Measurements from ENCODE around the gene ZNF385A. TPM values are rescaled to one million over a fixed set of nuclear protein-coding genes. Genes with fewer than 3 reads are reported as not detected.

The ZNF385A gene
- total RNA-seq, 1 experiment from 2014 or later = 5.7 TPM

- Mint-ChIP-seq H3K4me3 (no peak overlapping the region), H3K4me1 (peaks cover 80 to 84% of the 10 kb centered on the region in 2 experiments), H3K27ac (no peak overlapping the region), H3K27me3 (ENCODE audit: low read depth) (peaks cover 19% of the 10 kb centered on the region), H3K9me3 (no peaks in the 10 kb centered on the region), H3K36me3 (ENCODE audit: insufficient read depth in 1 of 3, low read depth in 3 of 3) (peaks cover 0 to 1% (median 0%) of the 10 kb centered on the region in 3 experiments; a peak in 1 of 7 replicates)
- Histone ChIP-seq H2BK120ac (ENCODE audit: low read depth, low read length, poor library complexity, severe bottlenecking) (no peak overlapping the region), H3K23me2 (ENCODE audit: insufficient read length, low read depth, low read length, poor library complexity, severe bottlenecking) (peaks cover 26% of the 10 kb centered on the region), H3K27ac (ENCODE audit: insufficient read length, low read depth, low read length) (no peak overlapping the region), H3K56ac (ENCODE audit: insufficient read length, low read depth, low read length) (no peak overlapping the region), H3K79me1 (ENCODE audit: insufficient read depth, low read depth, low read length, poor library complexity, severe bottlenecking) (no peaks in the 10 kb centered on the region), H3K9ac (ENCODE audit: extremely low read depth, insufficient read length, low read length) (no peak overlapping the region), H3K4me1 (ENCODE audit: insufficient read depth, low read length) (peaks cover 31% of the 10 kb centered on the region), H3K14ac (ENCODE audit: insufficient read depth, low read length) (no peak overlapping the region), H4K91ac (ENCODE audit: insufficient read length, low read depth, low read length) (no peak overlapping the region), H3K4me2 (ENCODE audit: insufficient read depth, insufficient read length, low read length) (no peak overlapping the region), H4K5ac (ENCODE audit: insufficient read length, low read depth, low read length) (no peak overlapping the region), H2BK12ac (ENCODE audit: insufficient read length, low read depth, low read length) (no peak overlapping the region), H3K4ac (ENCODE audit: low read depth, low read length) (no peak overlapping the region), H3K18ac (ENCODE audit: insufficient read length, low read depth, low read length) (no peak overlapping the region), H2BK15ac (ENCODE audit: low read depth, low read length) (no peak overlapping the region), H2AFZ (ENCODE audit: low read length) (no peak overlapping the region), H3K23ac (ENCODE audit: insufficient read length, low read depth, low read length) (no peak overlapping the region), H3K27me3 (ENCODE audit: insufficient read depth, low read length) (no peaks in the 10 kb centered on the region), H3K79me2 (ENCODE audit: insufficient read depth, low read length) (no peaks in the 10 kb centered on the region; the same call in 1 of the 2 replicates), H3T11ph (ENCODE audit: low read length) (no peak overlapping the region), H4K20me1 (ENCODE audit: control insufficient read depth, insufficient read depth, insufficient read length) (no peaks in the 10 kb centered on the region), H4K8ac (replicated peaks; ENCODE audit: insufficient read length, low read depth, low read length) (no peak overlapping the region), H3K9me3 (ENCODE audit: control insufficient read depth, low read depth, low read length) (no peaks in the 10 kb centered on the region), H2BK20ac (ENCODE audit: low read depth, low read length, poor library complexity, severe bottlenecking) (no peak overlapping the region), H2AK5ac (ENCODE audit: insufficient read length, low read length) (no peak overlapping the region), H2BK5ac (ENCODE audit: insufficient read length, low read length) (no peak overlapping the region)
- no peak for DNase-seq
- WGBS (ENCODE audit: extremely low coverage, insufficient read length, low lambda C conversion rate) = no CpG with 5 or more reads among the region's 3 CpGs
- TF ChIP-seq CTCF (conservative IDR thresholded peaks at IDR 0.05) = no peak
Observed at GRCh38 chr12:54389134-54389508, 4.6 kb upstream of the ZNF385A start.
